ENCODE data around the gene FASTKD1.
"Not testable (repeated sequence)": the region's sequence is repeated elsewhere in the genome, so short reads cannot be mapped to it uniquely, and the experiment has no call there.

Gene FASTKD1

DNA sequence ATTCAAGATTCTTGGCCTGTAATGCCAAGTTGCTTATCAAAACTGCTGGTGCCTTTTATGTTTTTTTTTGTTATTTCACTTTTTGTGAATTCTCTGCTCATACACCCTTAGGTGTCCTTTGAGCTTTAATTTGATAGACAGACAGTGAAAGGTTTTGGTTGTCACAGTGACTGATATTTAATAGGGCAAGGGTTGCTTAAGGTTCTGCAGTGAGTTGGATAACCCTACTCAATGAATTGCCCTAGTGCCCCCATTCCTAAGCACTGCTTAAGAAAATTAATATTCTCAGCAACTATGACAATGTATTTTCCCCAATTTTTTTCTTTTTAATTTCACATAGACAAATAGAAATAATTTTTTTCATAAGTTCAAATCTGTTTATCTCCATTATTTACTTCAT lies 25.9 kb upstream of the FASTKD1 start:
- in situ Hi-C loops (cut with HindIII; ENCODE audit: low sequenced_read_pairs), result no loop called here
- no peak for DNase-seq (ENCODE audit: low read depth)
- TF ChIP-seq, protein P1, sequence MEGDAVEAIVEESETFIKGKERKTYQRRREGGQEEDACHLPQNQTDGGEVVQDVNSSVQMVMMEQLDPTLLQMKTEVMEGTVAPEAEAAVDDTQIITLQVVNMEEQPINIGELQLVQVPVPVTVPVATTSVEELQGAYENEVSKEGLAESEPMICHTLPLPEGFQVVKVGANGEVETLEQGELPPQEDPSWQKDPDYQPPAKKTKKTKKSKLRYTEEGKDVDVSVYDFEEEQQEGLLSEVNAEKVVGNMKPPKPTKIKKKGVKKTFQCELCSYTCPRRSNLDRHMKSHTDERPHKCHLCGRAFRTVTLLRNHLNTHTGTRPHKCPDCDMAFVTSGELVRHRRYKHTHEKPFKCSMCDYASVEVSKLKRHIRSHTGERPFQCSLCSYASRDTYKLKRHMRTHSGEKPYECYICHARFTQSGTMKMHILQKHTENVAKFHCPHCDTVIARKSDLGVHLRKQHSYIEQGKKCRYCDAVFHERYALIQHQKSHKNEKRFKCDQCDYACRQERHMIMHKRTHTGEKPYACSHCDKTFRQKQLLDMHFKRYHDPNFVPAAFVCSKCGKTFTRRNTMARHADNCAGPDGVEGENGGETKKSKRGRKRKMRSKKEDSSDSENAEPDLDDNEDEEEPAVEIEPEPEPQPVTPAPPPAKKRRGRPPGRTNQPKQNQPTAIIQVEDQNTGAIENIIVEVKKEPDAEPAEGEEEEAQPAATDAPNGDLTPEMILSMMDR (IDR thresholded peaks at IDR 0.05; ENCODE audit: low read depth, low read length, missing control alignments), result no peak
- no peak overlapping the region for H3K4me3 ChIP-seq (ENCODE audit: low read depth, low read length)

DNA sequence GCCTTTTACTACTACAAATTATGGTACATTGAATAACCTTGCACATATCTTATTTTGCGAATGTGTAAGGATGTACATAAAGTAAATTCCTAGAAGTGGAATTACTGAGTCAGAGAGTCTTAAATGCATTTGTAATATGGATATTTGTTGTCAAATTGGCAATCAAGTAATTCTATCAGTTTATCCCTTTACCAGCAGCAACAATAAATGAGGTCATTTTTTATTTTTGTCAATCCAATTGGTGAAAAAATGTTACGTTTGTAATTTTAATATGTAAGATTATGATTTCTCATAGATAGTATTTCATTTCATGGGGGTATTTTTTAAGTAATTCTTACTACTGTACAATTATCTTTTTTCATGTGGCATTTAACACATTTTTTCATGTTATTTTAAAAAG lies 25.3 kb upstream of the FASTKD1 start:
- no peak overlapping the region for H3K4me3 ChIP-seq (ENCODE audit: low read depth, low read length)
- TF ChIP-seq, protein P1 (IDR thresholded peaks at IDR 0.05; ENCODE audit: low read depth, low read length, missing control alignments), result no peak
- DNase-seq (ENCODE audit: low read depth), result no peak
- in situ Hi-C loops (cut with HindIII; ENCODE audit: low sequenced_read_pairs), result no loop called here

DNA sequence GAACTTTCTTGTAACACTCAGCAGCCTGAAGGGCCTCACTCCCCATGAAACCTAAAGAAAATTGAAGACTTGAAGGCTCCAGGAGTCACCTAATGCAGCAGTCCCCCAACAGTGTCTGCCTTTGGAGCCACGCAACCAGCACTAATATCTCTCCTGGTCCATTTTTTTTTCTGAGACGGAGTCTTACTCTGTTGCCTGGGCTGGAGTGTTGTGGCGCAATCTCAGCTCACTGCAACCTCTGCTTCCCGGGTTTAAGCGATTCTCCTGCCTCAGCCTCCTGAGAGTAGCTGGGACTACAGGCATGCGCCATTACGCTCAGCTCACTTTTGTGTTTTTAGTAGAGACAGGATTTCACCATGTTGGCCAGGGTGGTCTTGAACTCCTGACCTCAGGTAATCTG lies 22.9 kb upstream of the FASTKD1 start:
- DNase-seq (ENCODE audit: low read depth); H3K4me3 ChIP-seq (ENCODE audit: low read depth, low read length); in situ Hi-C loops (cut with HindIII; ENCODE audit: low sequenced_read_pairs): not testable (repeated sequence)

DNA sequence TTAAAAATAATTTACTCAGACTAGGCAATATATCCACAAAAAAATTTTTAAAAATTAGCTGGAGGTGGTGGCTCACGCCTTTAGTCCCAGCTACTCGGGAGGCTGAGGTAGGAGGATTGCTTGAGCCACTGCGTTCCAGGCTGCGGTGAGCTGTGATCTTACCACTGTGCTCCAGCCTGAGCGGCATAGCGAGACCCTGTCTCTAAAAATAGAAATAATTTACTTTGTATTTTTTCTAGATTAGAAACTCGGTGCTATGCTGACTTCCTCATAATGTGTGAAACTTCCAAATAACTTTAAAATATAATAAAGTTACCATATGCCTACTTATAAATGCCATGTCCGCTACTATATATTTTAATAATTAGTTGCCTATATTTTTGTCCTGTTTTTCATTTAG lies 17.1 kb upstream of the FASTKD1 start:
- H3K4me3 ChIP-seq (ENCODE audit: low read depth, low read length), result no peak overlapping the region
- in situ Hi-C loops (cut with HindIII; ENCODE audit: low sequenced_read_pairs), result no loop called here
- DNase-seq (ENCODE audit: low read depth), result no peak
- TF ChIP-seq, protein P1 (IDR thresholded peaks at IDR 0.05; ENCODE audit: low read depth, low read length, missing control alignments), result no peak

DNA sequence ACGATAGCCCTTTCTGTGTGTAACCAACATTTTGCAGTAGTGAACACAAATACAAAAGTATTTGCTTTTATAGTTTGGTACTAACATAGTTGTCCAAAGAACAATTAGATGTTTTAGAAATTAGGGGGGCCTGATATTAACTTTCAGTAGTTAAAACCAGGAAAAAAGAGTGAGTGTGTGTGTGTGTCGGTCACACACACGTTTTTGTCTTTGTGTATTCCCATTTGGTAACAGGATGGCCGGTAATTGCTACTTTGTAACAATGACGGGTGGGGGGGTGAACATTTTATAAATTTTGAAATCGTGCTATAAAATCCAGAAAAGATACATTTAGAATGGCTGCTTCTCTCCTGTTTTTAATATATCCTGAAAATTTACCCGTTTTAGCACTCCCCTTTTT lies 12.0 kb upstream of the FASTKD1 start:
- TF ChIP-seq, protein P1 (IDR thresholded peaks at IDR 0.05; ENCODE audit: low read depth, low read length, missing control alignments), result no peak
- H3K4me3 ChIP-seq (ENCODE audit: low read depth, low read length), result peak overlapping the region; percentile 95
- in situ Hi-C loops (cut with HindIII; ENCODE audit: low sequenced_read_pairs), result no loop called here
- DNase-seq (ENCODE audit: low read depth), result no peak

DNA sequence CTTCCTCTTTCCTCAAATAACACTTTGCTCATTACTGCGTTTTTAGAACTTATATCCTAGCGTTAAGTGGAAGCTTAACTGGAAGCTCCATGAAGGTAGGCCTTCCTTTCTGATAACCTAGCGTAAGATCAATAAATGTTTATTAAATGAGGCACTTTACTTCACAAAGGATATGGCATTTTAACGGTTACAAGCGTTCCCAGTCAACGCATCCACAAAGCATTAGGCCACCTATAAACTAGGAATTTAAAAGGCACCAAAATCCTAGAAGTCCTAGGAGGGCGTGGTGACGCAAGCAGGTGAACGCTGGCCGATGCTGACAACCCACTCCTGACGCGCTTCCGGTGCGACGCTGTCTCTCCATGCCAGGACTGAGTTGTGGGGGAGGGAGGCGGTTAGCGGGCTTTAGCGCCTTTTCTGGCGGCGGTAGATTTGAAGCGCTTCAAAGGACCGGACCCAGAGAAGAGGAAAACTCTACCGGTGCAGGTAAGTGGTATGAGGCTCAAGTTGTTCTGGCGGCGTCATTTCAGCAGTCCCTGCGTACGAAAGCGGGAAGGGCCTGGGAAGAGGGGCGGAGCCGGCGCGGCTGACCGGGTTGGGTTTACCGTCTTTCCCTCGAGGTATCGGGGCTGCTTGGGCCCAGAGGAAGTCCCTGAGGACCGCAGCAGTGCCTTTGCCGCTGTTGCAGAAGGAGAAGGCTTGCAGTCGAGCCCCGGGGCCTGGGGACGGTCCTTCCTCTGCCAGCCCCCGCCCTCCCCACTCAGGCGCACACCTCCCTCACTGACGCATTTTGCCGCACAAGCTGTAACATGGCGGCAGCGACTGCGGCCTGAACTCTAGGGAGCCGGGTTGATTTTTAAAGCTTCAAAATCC lies 10.6 kb upstream of the FASTKD1 start, which contains the start of gene PPIG:
TSS of gene PPIG (plus strand) at position 347 of the 873 bp plus-strand sequence. CDS start 19,691 bp downstream, outside the sequence.
- in situ Hi-C loops (cut with HindIII; ENCODE audit: low sequenced_read_pairs), result no loop called here
- H3K4me3 ChIP-seq (ENCODE audit: low read depth, low read length), result peak within 1 kb of the TSS; percentile 95
- TF ChIP-seq, protein P1 (IDR thresholded peaks at IDR 0.05; ENCODE audit: low read depth, low read length, missing control alignments), result no peak
- DNase-seq (ENCODE audit: low read depth), result peak; percentile 82

DNA sequence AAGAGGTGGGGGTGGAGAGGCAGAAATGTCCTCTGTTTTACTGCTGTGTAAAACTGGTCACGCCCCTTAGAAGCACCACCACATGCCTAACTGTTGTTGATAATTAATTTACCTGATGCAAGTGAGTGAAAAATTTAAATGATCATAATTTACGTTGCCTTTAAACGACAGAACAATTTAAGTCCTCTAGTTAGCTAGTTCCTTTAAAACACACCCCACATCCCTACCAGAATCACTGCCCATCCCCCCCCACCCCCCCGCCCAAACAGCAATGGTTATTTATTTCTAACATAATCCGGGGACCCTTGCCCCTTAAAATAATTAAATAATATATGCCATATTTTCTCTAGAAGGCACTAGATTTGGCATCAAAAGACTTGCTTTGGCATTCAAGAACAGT lies 9.9 kb upstream of the FASTKD1 start:
- TF ChIP-seq, protein P1 (IDR thresholded peaks at IDR 0.05; ENCODE audit: low read depth, low read length, missing control alignments), result no peak
- DNase-seq (ENCODE audit: low read depth), result no peak
- no peak overlapping the region for H3K4me3 ChIP-seq (ENCODE audit: low read depth, low read length)
- in situ Hi-C loops (cut with HindIII; ENCODE audit: low sequenced_read_pairs), result no loop called here

DNA sequence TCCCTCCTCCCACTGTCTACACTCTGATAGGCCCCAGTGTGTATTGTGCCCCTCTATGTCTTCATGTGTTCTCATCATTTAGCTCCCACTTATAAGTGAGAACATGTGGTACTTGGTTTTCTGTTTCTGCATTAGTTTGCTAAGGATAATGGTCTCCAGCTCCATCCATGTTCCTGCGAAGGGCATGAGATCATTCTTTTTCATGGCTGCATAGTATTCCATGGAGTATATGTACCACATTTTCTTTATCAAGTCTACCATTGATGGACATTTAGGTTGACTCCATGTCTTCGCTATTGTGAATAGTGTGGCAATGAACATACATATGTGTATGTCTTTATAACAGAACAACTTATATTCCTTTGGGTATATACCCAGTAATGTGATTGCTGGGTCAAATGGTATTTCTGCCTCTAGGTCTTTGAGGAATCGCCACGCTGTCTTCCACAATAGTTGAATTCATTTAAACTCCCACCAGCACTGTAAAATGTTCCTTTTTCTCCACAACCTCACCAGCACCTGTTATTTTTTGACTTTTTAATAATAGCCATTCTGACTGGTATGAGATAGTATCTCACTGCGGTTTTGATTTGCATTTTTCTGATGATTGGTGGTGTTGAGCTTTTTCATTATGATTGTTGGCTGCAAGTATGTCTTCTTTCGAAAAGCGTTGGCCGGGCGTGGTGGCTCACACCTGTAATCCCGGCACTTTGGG lies 9.0 kb upstream of the FASTKD1 start:
- in situ Hi-C loops (cut with HindIII; ENCODE audit: low sequenced_read_pairs); DNase-seq (ENCODE audit: low read depth): not testable (repeated sequence)

More for the DNA sequence above, 9.0 kb upstream of the FASTKD1 start:
- not testable (repeated sequence) for H3K4me3 ChIP-seq (ENCODE audit: low read depth, low read length)
